SK-N-MC (cell line): ENCODE measurements around the gene MINDY4B.

Experiments used
- EZH2 ChIP-seq: fragments of 200-600 bp; sonication (generic); IDR thresholded peaks from one replicate; pipeline ENCODE4 v1.6.1; 2017; ENCODE audit warnings: antibody characterized with exemption
- POLR2AphosphoS5 ChIP-seq: IDR thresholded peaks from 2 replicates; pipeline ENCODE4 v1.6.1; 2012; ENCODE audit warnings: mild to moderate bottlenecking, low read depth, low read length, borderline replicate concordance

- TF ChIP-seq EZH2 (no peak), POLR2AphosphoS5 (no peak)
Measured at GRCh38 chr3:150830094-150830681, 75.1 kb downstream of the MINDY4B start.
